HFFc6 (cell line): ENCODE measurements around the gene NPRL2. TPM values are rescaled to one million over a fixed set of nuclear protein-coding genes. Genes with fewer than 3 reads are reported as not detected.

Experiments
- DNase-seq: peaks from one replicate; pipeline ENCODE4 v3.0.0-alpha.2; 2018
- H3K27ac Mint-ChIP-seq: 2 replicates; pipeline ENCODE4 v1.8.0; 2020; ENCODE audit warnings: mild to moderate bottlenecking, mixed read lengths
- H3K27me3 Mint-ChIP-seq: 2 replicates; pipeline ENCODE4 v1.8.0; 2021; ENCODE audit warnings: mild to moderate bottlenecking, moderate library complexity, mixed read lengths; ENCODE audit not compliant: insufficient read depth
- H3K36me3 Mint-ChIP-seq: 2 replicates; pipeline ENCODE4 v1.8.0; 2021; ENCODE audit warnings: low read depth, mixed read lengths
- H3K4me1 Mint-ChIP-seq: 2 replicates; pipeline ENCODE4 v1.8.0; 2020; ENCODE audit warnings: low read depth, mixed read lengths
- H3K4me3 Mint-ChIP-seq: 2 replicates; pipeline ENCODE4 v1.8.0; 2020; ENCODE audit warnings: mild to moderate bottlenecking, moderate library complexity, mixed read lengths
- H3K9me3 Mint-ChIP-seq: 2 replicates; pipeline ENCODE4 v1.8.0; 2020; ENCODE audit warnings: mild to moderate bottlenecking, mixed read lengths
- CTCF ChIP-seq: fragments of 200-600 bp; sonication (generic); IDR thresholded peaks from 2 replicates; pipeline ENCODE4 v1.5.0; 2021; ENCODE audit warnings: antibody characterized with exemption, mild to moderate bottlenecking
- total RNA-seq, 6 experiments: library from RNA; stranded (reverse); fragmentation: NEBNext Ultra II Directional; extraction: Animal tissue kit (Norgen Biotek cat#: 25700); gene quantifications; 2 replicates in 1 of 6; 3 replicates in 5 of 6; pipeline ENCODE4 v1.2.3, GENCODE V29; 2021

NPRL2 gene
- total RNA-seq, 6 experiments from 2014 or later, result 12.3 to 18.7 (median 17.4) TPM

GRCh38 chr3:50320853-50321335 lies 29.7 kb downstream of the NPRL2 start:
- Mint-ChIP-seq H3K36me3 (peaks cover 7% of the 10 kb centered on the region), H3K27ac (peak overlapping the region; percentile 71), H3K4me1 (peaks cover 21% of the 10 kb centered on the region), H3K27me3 (peaks cover 2% of the 10 kb centered on the region), H3K9me3 (no peaks in the 10 kb centered on the region), H3K4me3 (peak overlapping the region; percentile 93)
- no peak for TF ChIP-seq CTCF
- DNase-seq, result no peak

GRCh38 chr3:50319894-50320625 lies 30.5 kb downstream of the NPRL2 start:
- H3K27ac Mint-ChIP-seq, result peak overlapping the region; percentile 71; the same call in 1 of the 2 replicates
- peaks cover 21% of the 10 kb centered on the region for H3K4me1 Mint-ChIP-seq
- DNase-seq, result no peak
- TF ChIP-seq CTCF, result peak; percentile 36; the same call in 1 of the 2 replicates
- peaks cover 11% of the 10 kb centered on the region for H3K36me3 Mint-ChIP-seq
- H3K9me3 Mint-ChIP-seq, result no peaks in the 10 kb centered on the region
- H3K27me3 Mint-ChIP-seq, result peaks cover 2% of the 10 kb centered on the region
- H3K4me3 Mint-ChIP-seq, result peak overlapping the region; percentile 93

- no peak for TF ChIP-seq CTCF
- DNase-seq, result no peak
- Mint-ChIP-seq H3K4me3 (0 out of 2 replicates have a peak overlapping the region, but pooled peaks have one; percentile 20), H3K9me3 (no peaks in the 10 kb centered on the region), H3K27ac (no peak overlapping the region), H3K36me3 (peaks cover 12% of the 10 kb centered on the region), H3K4me1 (peaks cover 21% of the 10 kb centered on the region), H3K27me3 (peaks cover 2% of the 10 kb centered on the region)
Observed at GRCh38 chr3:50319181-50319893, 31.2 kb downstream of the NPRL2 start.

GRCh38 chr3:50318615-50319014 lies 32.0 kb downstream of the NPRL2 start:
- Mint-ChIP-seq H3K36me3 (peaks cover 12% of the 10 kb centered on the region), H3K27ac (no peak overlapping the region), H3K4me1 (peaks cover 27% of the 10 kb centered on the region), H3K27me3 (peaks cover 2% of the 10 kb centered on the region), H3K9me3 (no peaks in the 10 kb centered on the region), H3K4me3 (no peak overlapping the region)
- DNase-seq, result no peak
- TF ChIP-seq CTCF, result no peak

- no peaks in the 10 kb centered on the region for H3K9me3 Mint-ChIP-seq
- no peak for TF ChIP-seq CTCF
- no peak overlapping the region for H3K4me3 Mint-ChIP-seq
- H3K27ac Mint-ChIP-seq, result no peak overlapping the region
- DNase-seq, result no peak
- peaks cover 12% of the 10 kb centered on the region for H3K36me3 Mint-ChIP-seq
- peaks cover 28% of the 10 kb centered on the region for H3K4me1 Mint-ChIP-seq
- H3K27me3 Mint-ChIP-seq, result peaks cover 2% of the 10 kb centered on the region
Observed at GRCh38 chr3:50318163-50318562, 32.4 kb downstream of the NPRL2 start.
